A549 (cell line): ENCODE measurements around the gene VCL. TPM values are rescaled to one million over a fixed set of nuclear protein-coding genes. Genes with fewer than 3 reads are reported as not detected.

ENCODE experiments used
- ATAC-seq, 2 experiments: fragments of 200-7000 bp in 1 of 2; fragments of >200 bp in 1 of 2; cut with Nextera tagmentation in 1 of 2; cut with Tn5 transposase in 1 of 2; 3 replicates each; pipeline versions ENCODE4 v1.8.0 to v1.9.1; 2018 to 2020; ENCODE audit warnings: mild to moderate bottlenecking in 1 of 2, moderate library complexity in 1 of 2
- CTCF ChIA-PET: fragments of 300-600 bp; sonication (Branson Sonifier 250); formaldehyde crosslinking; extraction: SDS; loops from one replicate; lab custom pipeline; 2021; ENCODE audit warnings: antibody characterized with exemption, inconsistent platforms; lab: Yijun Ruan, JAX
- POLR2A ChIA-PET: fragments of 350-600 bp; formaldehyde crosslinking; extraction: SDS; loops from one replicate; lab custom pipeline; 2021; ENCODE audit warnings: antibody characterized with exemption, inconsistent platforms; lab: Yijun Ruan, JAX
- DNase-seq, 2 experiments: peaks; one replicate each; pipeline versions ENCODE4 v3.0.0 to v3.0.0-alpha.2; 2011 to 2016; ENCODE audit warnings: low read depth in 1 of 2, low spot score in 1 of 2
- FAIRE-seq: peaks from 2 replicates; lab custom pipeline; 2011; peaks lifted over from hg19 to GRCh38; lab: Jason Lieb, UNC
- H3K27ac ChIP-seq, 2 experiments: fragments of >200 bp; sonication (Bioruptor Twin); formaldehyde crosslinking; 3 replicates each; pipeline ENCODE4 v1.5.1; 2016 to 2017
- H3K4me1 ChIP-seq: fragments of >200 bp; sonication (Bioruptor Twin); formaldehyde crosslinking; 3 replicates; pipeline ENCODE4 v1.6.1; 2016
- H3K4me2 ChIP-seq: fragments of >200 bp; sonication (Bioruptor Twin); formaldehyde crosslinking; 3 replicates; pipeline ENCODE4 v1.6.1; 2016
- H3K4me3 ChIP-seq: fragments of >200 bp; sonication (Bioruptor Twin); formaldehyde crosslinking; 3 replicates; pipeline ENCODE4 v1.5.1; 2016
- H3K9me3 ChIP-seq: fragments of >200 bp; sonication (Bioruptor Twin); formaldehyde crosslinking; 3 replicates; pipeline ENCODE4 v1.6.1; 2016
- BHLHE40 ChIP-seq: IDR thresholded peaks from 2 replicates; pipeline ENCODE4 v1.6.1; 2012; ENCODE audit warnings: low read depth, low read length, inconsistent platforms
- CBX8 ChIP-seq: fragments of 200-600 bp; sonication (generic); IDR thresholded peaks from 2 replicates; pipeline ENCODE4 v1.6.1; 2016
- CEBPB ChIP-seq, 2 experiments: fragments of >200 bp in 1 of 2; sonication (Bioruptor Twin) in 1 of 2; formaldehyde crosslinking in 1 of 2; IDR thresholded peaks; 2 replicates each; pipeline ENCODE4 v1.6.1; 2012 to 2016
- EHMT2 ChIP-seq: fragments of 200-600 bp; sonication (generic); IDR thresholded peaks from 2 replicates; pipeline ENCODE4 v1.6.1; 2016; ENCODE audit warnings: antibody characterized with exemption, low read depth, mild to moderate bottlenecking, moderate library complexity
- ELK1 ChIP-seq: fragments of 150-350 bp; IDR thresholded peaks from 2 replicates; pipeline ENCODE4 v1.6.1; 2014; ENCODE audit warnings: low read depth, mild to moderate bottlenecking, low read length
- HDAC2 ChIP-seq: fragments of 200-600 bp; sonication (generic); IDR thresholded peaks from 2 replicates; pipeline ENCODE4 v1.6.1; 2016
- HOXB5 ChIP-seq: fragments of 250-450 bp; sonication (Bioruptor Pico); IDR thresholded peaks from 2 replicates; pipeline ENCODE4 v1.5.0; 2020; ENCODE audit warnings: mild to moderate bottlenecking, moderate library complexity
- KDM5A ChIP-seq: fragments of 200-600 bp; sonication (generic); IDR thresholded peaks from 2 replicates; pipeline ENCODE4 v1.6.1; 2016; ENCODE audit warnings: antibody characterized with exemption, mild to moderate bottlenecking
- MAZ ChIP-seq: fragments of 150-350 bp; IDR thresholded peaks from 2 replicates; pipeline ENCODE4 v1.6.1; 2014; ENCODE audit warnings: antibody characterized with exemption, low read depth, low read length, borderline replicate concordance
- NFE2L2 ChIP-seq: fragments of 150-350 bp; conservative IDR thresholded peaks from 2 replicates; pipeline ENCODE4 v1.6.1; 2014; ENCODE audit warnings: low read length
- POLR2A ChIP-seq: IDR thresholded peaks from 2 replicates; pipeline ENCODE4 v1.6.1; 2012; ENCODE audit warnings: mild to moderate bottlenecking, low read length
- POLR2AphosphoS2 ChIP-seq: conservative IDR thresholded peaks from 2 replicates; pipeline ENCODE4 v1.6.1; 2012; ENCODE audit warnings: low read length, improper control_type of control experiment, inconsistent platforms
- RAD21 ChIP-seq, 2 experiments: fragments of >200 bp in 1 of 2; sonication (Bioruptor Twin) in 1 of 2; formaldehyde crosslinking in 1 of 2; IDR thresholded peaks in 1 of 2; conservative IDR thresholded peaks in 1 of 2; 2 replicates in 1 of 2; 3 replicates in 1 of 2; pipeline ENCODE4 v1.6.1; 2012 to 2018; ENCODE audit warnings: inconsistent platforms in 1 of 2
- RARB ChIP-seq: fragments of 250-450 bp; sonication (Bioruptor Pico); IDR thresholded peaks from 2 replicates; pipeline ENCODE4 v1.8.0; 2021; ENCODE audit warnings: mild to moderate bottlenecking, moderate library complexity
- RFX5 ChIP-seq: fragments of 450-650 bp; IDR thresholded peaks from 2 replicates; pipeline ENCODE4 v1.7.1; 2014; ENCODE audit warnings: antibody characterized with exemption, mild to moderate bottlenecking, moderate library complexity
- RNF2 ChIP-seq: fragments of 200-600 bp; sonication (generic); IDR thresholded peaks from 2 replicates; pipeline ENCODE4 v1.6.1; 2016; ENCODE audit warnings: low read depth, mild to moderate bottlenecking, antibody characterized with exemption, moderate library complexity, borderline replicate concordance
- TFCP2L1 ChIP-seq: fragments of 250-450 bp; sonication (Bioruptor Pico); IDR thresholded peaks from 2 replicates; pipeline ENCODE4 v1.5.0; 2021; ENCODE audit warnings: mild to moderate bottlenecking
- ZC3H11A ChIP-seq: fragments of 450-650 bp; IDR thresholded peaks from 2 replicates; pipeline ENCODE4 v1.6.1; 2014; ENCODE audit warnings: antibody characterized with exemption, mild to moderate bottlenecking
- ZSCAN20 ChIP-seq: fragments of 250-450 bp; sonication (Bioruptor Pico); IDR thresholded peaks from 2 replicates; pipeline ENCODE4 v1.8.0; 2022; ENCODE audit warnings: mild to moderate bottlenecking, moderate library complexity
- WGBS: methylation state at CpG from one replicate; pipeline ENCODE4 v1.1.6; 2017; ENCODE audit errors: missing lambda C conversion rate; 5-methylcytosine and 5-hydroxymethylcytosine counted together
- polyA plus RNA-seq, 4 experiments: library from polyadenylated mRNA; depleted of rRNA in 3 of 4; stranded (reverse); fragments of >200 nt; fragmentation: RNase III in 1 of 4; extraction: RNeasy Plus Mini Kit Qiagen cat#74134 plus additional on column Dnase treatment in 1 of 4; gene quantifications; 2 replicates in 3 of 4; 3 replicates in 1 of 4; pipeline ENCODE4 v1.2.3, GENCODE V29; 2011 to 2017
- TF ChIP-seq, protein P1 (sequence below): fragments of >200 bp; sonication (Bioruptor Twin); formaldehyde crosslinking; IDR thresholded peaks from 3 replicates; pipeline ENCODE4 v1.6.1; 2016
- TF ChIP-seq, protein P2 (sequence below): fragments of 450-650 bp; IDR thresholded peaks from 2 replicates; pipeline ENCODE4 v1.6.1; 2014; ENCODE audit warnings: antibody characterized with exemption
- TF ChIP-seq, protein P3 (sequence below): fragments of >200 bp; sonication (Bioruptor Twin); formaldehyde crosslinking; IDR thresholded peaks from 3 replicates; pipeline ENCODE4 v1.5.1; 2016

Gene VCL
- polyA plus RNA-seq, 2 of the 4 experiments (the other 2 are of a cell fraction): 101 to 112 TPM

DNA sequence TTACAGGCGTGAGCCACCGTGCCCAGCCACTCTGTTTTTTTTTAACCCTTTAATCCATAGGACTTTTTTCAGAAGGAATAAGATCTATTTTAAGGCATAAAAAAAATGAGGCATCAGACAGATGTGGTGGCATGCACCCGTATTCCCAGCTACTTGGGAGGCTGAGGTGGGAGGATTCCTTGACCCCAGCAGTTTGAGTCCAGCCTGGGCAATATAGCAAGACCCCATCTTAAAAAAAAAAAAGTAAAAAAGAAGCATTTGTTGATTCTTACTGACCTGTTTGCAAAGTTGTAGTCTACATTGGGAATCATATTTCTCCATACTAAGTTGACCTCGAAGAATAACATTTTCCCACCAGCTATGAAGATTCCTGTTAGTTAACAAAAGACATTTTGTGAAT lies 38.6 kb downstream of the VCL start (continued):
- TF ChIP-seq, protein P1, sequence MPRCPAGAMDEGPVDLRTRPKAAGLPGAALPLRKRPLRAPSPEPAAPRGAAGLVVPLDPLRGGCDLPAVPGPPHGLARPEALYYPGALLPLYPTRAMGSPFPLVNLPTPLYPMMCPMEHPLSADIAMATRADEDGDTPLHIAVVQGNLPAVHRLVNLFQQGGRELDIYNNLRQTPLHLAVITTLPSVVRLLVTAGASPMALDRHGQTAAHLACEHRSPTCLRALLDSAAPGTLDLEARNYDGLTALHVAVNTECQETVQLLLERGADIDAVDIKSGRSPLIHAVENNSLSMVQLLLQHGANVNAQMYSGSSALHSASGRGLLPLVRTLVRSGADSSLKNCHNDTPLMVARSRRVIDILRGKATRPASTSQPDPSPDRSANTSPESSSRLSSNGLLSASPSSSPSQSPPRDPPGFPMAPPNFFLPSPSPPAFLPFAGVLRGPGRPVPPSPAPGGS: no peak
- TF ChIP-seq, protein P2, sequence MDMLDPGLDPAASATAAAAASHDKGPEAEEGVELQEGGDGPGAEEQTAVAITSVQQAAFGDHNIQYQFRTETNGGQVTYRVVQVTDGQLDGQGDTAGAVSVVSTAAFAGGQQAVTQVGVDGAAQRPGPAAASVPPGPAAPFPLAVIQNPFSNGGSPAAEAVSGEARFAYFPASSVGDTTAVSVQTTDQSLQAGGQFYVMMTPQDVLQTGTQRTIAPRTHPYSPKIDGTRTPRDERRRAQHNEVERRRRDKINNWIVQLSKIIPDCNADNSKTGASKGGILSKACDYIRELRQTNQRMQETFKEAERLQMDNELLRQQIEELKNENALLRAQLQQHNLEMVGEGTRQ: no peak
- TF ChIP-seq POLR2A (no peak), HDAC2 (no peak), CEBPB (IDR thresholded peaks at IDR 0.05) (no peak)
- TF ChIP-seq, all 56 proteins: peak for 0

GRCh38 chr10:74039561-74040145 lies 41.7 kb downstream of the VCL start:
- DNase-seq (no peak), ATAC-seq (peak; percentile 41 to 55; a peak in 4 of 6 replicates), FAIRE-seq (no peak)
- Histone ChIP-seq H3K4me3 (no peak overlapping the region), H3K27ac (peak overlapping the region; percentile 34 to 68; a peak in 5 of 6 replicates), H3K4me2 (peak overlapping the region; percentile 37; the same call in 2 of the 3 replicates), H3K4me1 (peaks cover 29% of the 10 kb centered on the region), H3K9me3 (no peaks in the 10 kb centered on the region)
- WGBS: 90% methylated on average over 5 of the region's 5 CpGs
- CTCF ChIA-PET: interaction anchor here (0.9 to 2.1 kb wide), 6 partner anchors 13 to 191 kb away, joined by 3 to 11 read pairs (median 4); no protein-coding TSS in a partner anchor
- TF ChIP-seq KDM5A (no peak), HDAC2 (no peak), POLR2AphosphoS2 (no peak), RNF2 (no peak), EHMT2 (no peak), ELK1 (no peak), CBX8 (no peak), MAZ (no peak), BHLHE40 (no peak), HOXB5 (no peak), ZSCAN20 (CRISPR knock-in tag) (no peak), RARB (CRISPR knock-in tag) (no peak), ZC3H11A (no peak), NFE2L2 (no peak), CEBPB (IDR thresholded peaks at IDR 0.05) (no peak), POLR2A (no peak), RFX5 (no peak), RAD21 (conservative IDR thresholded peaks at IDR 0.05 in 1 of 2, IDR thresholded peaks at IDR 0.05 in 1 of 2) (no peak), TFCP2L1 (CRISPR knock-in tag) (no peak)
- TF ChIP-seq, protein P3, sequence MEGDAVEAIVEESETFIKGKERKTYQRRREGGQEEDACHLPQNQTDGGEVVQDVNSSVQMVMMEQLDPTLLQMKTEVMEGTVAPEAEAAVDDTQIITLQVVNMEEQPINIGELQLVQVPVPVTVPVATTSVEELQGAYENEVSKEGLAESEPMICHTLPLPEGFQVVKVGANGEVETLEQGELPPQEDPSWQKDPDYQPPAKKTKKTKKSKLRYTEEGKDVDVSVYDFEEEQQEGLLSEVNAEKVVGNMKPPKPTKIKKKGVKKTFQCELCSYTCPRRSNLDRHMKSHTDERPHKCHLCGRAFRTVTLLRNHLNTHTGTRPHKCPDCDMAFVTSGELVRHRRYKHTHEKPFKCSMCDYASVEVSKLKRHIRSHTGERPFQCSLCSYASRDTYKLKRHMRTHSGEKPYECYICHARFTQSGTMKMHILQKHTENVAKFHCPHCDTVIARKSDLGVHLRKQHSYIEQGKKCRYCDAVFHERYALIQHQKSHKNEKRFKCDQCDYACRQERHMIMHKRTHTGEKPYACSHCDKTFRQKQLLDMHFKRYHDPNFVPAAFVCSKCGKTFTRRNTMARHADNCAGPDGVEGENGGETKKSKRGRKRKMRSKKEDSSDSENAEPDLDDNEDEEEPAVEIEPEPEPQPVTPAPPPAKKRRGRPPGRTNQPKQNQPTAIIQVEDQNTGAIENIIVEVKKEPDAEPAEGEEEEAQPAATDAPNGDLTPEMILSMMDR: no peak
- POLR2A ChIA-PET: no interaction called here
